IMR-90 (cell line): ENCODE data around the gene FXYD6.

ENCODE experiments used
- MAFK ChIP-seq: IDR thresholded peaks from 2 replicates; pipeline ENCODE4 v1.6.1; 2012; ENCODE audit warnings: low read depth, low read length, improper control_type of control experiment
- POLR2A ChIP-seq: IDR thresholded peaks from 2 replicates; pipeline ENCODE4 v1.6.1; 2012; ENCODE audit warnings: mild to moderate bottlenecking, low read depth, low read length
- TF ChIP-seq, protein P1 (sequence below): conservative IDR thresholded peaks from 2 replicates; pipeline ENCODE4 v1.5.1; 2012; ENCODE audit warnings: mild to moderate bottlenecking, low read depth, low read length, improper control_type of control experiment

DNA sequence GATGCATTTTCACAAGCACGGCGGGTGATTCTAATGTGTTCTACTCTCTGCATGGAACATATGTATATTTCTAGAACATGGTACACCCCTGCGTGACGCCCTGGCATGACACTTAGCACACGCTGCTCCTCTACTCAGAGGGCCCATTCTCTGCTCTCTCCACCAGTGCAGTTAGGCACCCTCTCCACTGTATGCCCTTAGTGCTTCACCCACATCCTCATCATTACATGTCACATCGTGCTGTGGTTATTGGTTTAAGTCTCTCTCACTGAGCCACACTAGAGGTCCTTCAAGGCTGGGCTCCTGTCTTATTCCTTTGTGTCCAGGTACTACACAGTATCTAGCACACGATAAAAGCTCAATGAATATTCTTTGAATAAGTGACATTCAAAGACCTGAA lies 36.0 kb upstream of the FXYD6 start:
- TF ChIP-seq, protein P1, sequence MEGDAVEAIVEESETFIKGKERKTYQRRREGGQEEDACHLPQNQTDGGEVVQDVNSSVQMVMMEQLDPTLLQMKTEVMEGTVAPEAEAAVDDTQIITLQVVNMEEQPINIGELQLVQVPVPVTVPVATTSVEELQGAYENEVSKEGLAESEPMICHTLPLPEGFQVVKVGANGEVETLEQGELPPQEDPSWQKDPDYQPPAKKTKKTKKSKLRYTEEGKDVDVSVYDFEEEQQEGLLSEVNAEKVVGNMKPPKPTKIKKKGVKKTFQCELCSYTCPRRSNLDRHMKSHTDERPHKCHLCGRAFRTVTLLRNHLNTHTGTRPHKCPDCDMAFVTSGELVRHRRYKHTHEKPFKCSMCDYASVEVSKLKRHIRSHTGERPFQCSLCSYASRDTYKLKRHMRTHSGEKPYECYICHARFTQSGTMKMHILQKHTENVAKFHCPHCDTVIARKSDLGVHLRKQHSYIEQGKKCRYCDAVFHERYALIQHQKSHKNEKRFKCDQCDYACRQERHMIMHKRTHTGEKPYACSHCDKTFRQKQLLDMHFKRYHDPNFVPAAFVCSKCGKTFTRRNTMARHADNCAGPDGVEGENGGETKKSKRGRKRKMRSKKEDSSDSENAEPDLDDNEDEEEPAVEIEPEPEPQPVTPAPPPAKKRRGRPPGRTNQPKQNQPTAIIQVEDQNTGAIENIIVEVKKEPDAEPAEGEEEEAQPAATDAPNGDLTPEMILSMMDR: no peak
- no peak for TF ChIP-seq POLR2A
- no peak for TF ChIP-seq MAFK
